ENCODE measurements around the gene GPC5.
"Not testable (repeated sequence)": the region's sequence is repeated elsewhere in the genome, so short reads cannot be mapped to it uniquely, and the experiment has no call there.

GPC5 gene

DNA sequence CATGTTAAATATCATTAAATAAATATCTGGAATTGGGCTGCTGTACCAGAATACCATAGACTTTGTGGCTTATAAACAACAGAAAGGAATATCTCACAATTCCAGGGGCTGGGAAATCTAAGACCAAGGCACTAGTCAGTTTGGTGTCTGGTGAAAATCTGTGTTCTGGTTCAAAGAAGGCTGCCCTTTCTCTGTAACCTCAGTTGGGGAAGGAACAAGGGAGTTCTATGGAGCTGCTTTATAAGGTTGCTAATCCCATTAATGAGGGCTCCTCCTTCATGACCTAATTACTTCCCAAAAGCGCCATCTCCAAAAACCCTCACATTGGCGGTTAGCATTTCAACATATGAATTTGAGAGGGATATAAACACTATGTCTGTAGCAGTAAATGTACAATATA lies 480.9 kb downstream of the GPC5 start:
- no peak for DNase-seq (ENCODE audit: low spot score)

DNA sequence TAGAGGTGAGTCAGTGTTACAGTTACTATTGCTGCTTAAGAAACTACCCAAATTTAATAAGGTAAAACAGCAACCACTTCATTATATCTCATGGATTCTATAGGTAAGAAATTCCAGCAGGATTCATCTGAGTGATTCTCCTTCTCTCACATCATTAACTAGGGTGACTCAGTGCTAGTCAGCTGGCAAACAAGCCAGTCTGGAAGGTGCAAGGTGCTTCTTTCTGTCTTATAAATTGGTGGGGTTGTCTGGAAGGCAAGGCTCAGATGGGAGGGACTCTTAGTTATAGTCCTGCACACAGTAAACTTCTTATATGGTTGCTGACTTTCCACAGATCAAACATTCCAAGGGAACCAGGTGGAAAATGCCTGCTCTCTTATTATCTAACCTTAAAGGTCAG lies 484.5 kb downstream of the GPC5 start:
- no peak for DNase-seq (ENCODE audit: low spot score)

DNA sequence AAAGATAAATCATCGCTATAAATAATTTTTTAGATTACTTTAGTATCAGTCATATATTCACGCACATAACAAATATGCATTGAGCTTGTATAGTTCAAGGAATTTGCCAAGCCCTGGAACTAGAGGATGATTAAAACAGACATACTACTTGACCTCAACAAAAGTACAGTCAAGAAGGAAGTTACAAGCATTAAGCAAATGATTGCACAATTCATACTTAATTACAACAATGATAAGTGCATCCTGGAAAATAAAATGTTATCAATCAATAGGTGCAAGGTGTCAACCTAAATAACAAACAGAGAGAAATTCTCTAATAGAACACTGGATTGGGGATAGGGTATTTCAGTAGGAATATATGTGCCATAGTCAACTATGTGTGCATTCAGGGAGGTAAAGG lies 491.2 kb downstream of the GPC5 start:
- no peak for DNase-seq (ENCODE audit: low spot score)

DNA sequence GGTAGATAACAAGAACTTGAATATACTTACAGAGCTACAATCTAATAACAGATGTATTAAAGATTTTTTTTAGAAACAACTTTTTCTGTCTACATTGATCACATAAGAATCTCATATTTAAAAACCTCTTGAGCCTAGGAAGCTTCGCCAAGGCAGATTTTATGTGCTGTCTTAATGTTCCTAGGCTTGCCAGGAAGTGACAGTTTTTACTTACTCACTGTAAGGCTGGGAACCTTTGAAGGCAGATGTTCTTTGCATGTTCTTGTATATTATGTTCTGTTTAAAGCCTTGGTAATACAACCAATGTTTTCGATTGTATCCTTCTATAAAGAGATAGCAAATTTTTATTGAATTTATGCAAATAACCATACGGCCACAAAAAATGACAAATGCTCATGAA lies 492.7 kb downstream of the GPC5 start:
- DNase-seq (ENCODE audit: low spot score), result no peak

DNA sequence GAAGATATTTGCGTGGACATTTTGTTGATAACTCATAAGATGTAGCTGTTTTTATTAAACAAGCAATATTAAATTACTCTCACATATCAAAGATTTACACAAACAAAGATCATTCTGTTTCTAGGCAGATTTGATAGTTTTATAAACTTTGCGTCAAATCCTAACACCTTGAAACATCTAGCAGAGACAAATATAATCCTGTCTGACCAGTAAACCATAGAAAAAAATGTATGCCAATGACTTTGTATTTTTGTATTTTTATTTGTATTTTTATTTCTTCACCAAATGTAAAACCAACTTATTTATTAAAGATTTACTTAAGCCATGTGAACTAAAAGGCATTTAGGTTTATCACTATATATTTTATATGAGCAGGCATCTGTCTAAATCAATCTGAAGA lies 494.6 kb downstream of the GPC5 start:
- no peak for DNase-seq (ENCODE audit: low spot score)

DNA sequence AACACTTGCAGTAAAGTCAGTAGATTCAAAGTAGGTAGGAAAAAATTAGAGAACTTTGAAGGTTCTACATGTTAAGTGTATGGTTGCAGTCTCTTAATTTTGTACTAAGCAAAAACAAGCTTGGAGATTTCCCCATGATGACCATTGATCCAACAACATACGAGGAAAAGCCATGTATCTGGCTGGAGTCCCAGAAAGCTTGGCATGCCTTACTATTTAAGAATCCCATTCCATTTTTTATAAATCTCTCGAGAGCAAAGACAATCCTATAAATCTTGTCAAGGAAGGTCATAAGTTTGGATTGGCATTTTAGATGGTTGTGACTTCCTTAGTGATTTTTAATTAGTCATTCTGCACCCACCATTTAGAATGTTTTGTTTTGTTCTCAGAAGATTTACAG lies 495.9 kb downstream of the GPC5 start:
- no peak for DNase-seq (ENCODE audit: low spot score)

DNA sequence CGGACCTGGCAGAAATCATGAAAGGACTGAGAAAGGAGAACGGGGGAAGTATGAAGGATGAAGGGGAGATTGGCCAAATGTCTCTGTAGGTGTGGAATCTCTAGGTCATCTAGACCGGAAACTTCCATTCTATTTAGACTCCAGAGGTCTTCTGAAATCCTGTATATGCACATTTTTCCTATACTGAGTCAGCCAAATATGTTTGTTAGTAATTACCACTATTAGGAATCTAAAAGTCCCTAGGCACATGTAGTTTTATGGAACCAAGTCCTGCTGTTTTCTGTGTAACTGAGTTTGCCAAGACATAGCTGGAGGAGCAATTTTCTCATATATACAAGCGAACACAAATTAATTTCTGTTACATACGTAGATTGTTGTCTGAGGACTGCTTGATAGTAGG lies 498.1 kb downstream of the GPC5 start:
- no peak for DNase-seq (ENCODE audit: low spot score)

DNA sequence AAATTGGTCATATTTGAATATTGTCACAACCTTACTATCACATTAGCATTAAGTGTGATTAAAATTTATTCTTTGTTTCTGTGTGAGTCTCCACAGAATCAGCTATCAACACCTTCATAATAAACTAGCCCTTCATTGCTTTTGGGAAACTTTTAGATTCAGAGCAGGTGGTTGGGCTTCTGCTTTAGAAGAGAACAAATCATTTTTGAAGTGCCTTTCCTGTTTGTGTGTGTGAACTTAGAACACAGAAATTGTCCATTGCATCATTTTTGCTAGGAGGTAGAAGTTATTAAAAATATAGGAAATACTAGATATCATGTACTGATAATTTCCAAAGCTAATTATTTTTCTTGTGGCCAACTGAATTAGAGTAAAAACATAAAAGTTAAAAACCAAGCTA lies 500.6 kb downstream of the GPC5 start:
- DNase-seq (ENCODE audit: low spot score), result not testable (repeated sequence)

DNA sequence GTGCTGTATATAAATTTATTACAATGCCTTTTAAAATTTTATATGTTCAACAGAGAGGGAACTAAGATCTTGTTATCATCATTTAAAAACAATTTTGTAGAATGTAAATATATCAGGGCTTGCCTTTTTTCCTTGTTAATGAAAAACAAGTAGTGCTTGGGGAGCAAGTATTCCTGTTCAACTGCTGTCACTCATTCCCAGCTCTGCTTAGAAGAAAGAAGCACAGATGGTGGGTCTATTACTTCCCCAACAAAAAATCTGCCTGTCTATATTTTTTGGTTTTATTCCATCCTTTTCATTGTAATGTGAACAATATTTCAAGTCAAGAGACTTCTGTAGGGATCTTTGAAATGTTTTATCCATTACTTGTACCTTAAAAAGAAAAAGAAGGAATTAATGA lies 503.9 kb downstream of the GPC5 start:
- DNase-seq (ENCODE audit: low spot score), result no peak

DNA sequence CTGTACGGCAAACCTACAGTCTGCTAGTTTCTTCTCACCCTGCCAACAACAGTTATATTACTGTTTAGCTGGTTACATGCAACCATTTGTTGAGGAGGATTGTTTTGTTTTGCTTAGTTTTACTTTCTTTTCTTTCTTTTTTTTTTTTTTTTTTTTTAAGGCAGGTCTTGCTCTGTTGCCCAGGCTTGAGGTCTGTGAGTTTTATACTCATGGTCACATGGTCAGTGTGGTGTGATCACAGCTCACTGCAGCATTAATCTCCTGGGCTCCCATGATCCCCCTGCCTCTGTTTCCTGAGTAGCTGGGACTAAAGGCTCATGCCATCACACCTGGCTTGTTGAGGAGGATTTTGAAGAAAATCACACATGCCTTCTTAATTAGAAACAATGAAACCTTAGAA lies 505.6 kb downstream of the GPC5 start:
- no peak for DNase-seq (ENCODE audit: low spot score)

DNA sequence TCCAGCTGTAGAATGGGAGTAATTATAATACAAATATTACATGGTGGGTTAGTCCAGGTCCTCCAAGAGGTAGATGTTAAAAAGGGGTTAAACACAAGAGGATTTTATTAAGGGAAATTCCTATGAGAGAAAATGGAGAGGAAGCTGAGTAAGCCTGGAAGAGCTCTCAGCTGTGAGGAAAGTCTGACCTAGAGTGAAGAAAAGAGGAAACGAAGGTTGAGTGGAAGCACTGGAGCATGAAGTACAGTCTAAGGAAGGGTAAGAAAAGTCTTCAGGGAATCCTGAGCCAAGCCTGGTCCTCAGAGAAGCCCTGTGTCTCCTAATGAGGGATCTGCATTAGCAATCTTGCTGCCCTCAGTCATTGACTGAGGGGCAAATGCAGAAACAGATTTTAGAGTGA lies 506.2 kb downstream of the GPC5 start:
- DNase-seq (ENCODE audit: low spot score), result no peak

DNA sequence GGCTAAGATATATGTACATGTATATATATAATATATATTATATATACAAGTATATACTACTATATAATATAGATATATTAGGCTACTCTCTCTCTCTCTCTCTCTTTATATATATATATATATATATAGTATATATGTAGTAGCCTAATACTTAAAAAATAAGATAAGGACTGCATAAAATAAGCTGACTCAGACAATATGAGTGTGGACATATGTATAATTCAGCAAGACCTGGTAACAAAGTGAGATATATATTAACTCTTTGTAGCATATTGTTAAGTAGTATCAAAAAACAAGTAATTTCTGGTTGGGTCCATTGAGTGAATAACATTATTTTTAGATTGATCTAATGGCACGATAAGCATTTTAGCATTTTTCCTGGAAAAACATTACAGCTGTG lies 509.0 kb downstream of the GPC5 start:
- DNase-seq (ENCODE audit: low spot score), result no peak

DNA sequence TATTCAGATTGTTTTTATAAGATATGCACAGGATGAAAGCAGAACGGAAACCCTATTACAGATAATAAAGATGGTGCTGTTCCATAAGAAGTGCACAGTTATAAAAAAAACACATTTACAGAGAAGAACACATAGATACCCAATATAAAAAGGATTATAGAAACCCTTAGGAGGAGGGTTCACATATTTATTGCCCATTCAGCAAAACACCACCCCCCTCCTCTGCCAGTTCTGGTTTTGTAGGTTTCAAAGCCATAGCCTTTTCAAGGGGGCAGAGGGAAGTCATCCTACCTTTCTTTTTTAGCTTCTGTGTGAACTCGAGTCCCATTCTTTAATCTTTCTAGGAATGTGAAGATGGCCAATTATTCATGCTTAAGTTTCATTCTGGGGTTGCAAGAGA lies 511.2 kb downstream of the GPC5 start:
- DNase-seq (ENCODE audit: low spot score), result no peak

DNA sequence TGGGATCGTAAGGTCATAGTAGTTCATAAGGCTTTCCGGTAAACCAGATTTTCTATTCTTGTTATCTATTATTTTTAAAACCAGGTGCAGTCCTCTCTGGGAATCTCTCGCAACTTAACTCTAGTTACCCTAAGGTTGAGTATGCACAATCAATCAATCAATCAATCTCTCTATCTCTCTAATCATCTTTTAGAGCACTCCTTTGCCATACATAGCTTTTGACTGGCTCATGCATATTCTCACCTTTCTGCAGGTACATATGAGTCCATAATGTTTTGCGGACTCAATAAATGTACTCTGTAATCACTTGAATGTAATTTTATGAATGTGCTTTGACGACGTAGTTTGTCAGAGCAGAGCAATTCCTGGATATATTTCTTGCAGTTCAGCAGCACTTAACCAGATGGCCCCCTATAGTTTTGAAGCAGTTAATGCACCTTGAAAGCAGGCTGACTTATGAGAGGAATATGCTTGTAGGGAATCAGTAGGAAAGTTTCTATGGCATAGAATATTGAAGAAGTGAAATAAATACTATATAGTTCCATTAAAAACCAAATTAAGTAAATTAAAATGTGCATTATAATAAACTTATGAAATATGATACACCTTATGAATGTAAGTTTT lies 524.7 kb downstream of the GPC5 start:
- no peak for DNase-seq (ENCODE audit: low spot score)

DNA sequence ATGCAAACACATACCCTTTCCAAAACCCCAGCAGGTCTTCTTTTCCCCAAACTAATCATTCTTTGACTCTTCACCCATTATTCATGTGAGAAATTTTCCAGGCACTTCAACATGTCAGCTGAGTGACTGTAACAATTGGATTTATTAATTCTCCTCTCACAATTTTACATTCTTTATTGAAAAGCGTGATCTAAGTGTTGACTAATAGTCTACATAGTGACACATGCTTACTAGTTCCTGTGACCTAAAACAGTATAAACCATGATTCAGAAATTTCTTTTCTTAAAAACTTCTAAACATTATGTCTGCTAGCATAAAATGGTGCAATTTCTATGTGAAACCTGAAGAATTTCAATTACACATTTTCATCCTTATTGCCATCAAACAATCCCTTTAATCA lies 532.3 kb downstream of the GPC5 start:
- DNase-seq (ENCODE audit: low spot score), result no peak

DNA sequence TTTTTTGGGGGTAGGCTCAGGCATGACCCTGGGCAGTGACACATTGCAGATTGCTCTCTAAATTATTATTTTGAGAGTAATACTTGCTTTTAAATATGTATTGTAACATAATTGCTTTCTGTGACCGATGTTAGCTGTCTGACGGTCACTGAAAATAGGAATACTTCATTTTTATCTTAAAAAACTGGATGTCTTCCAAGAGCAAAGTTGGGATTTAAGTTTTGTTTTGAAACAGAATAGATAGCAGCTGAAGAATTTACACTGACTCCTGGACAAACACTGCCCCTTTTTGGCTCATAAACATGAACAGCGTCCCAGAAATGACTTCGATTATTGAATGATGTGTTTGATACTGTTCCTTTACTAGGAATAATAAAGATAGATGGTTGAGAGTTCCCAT lies 535.9 kb downstream of the GPC5 start:
- DNase-seq (ENCODE audit: low spot score), result no peak

DNA sequence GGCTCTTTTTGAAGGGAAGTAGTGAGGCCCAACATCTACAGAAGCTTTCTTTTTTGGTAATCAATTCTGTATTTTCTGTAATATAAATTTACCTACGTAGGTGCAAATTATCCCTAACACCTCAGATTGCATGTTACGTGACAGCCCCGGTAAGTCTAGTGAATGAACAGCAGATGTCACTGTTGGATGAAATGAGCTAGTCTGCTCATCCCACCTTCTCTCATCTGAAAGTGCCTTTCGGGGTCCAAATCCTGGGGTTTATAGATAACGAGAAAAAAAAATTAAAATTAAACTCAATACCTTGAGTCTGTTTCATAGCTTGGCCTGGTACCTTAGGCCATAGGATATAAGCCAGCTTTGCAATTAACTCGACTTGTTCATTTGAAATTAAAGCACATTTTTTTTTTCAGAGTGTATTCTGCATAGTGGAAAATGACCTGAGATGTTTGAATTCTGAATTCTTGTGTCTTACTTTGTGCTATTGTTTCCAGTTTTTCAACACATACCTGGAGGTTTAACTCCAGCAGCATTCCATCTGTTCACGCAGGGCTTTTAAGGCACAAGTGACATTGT lies 548.2 kb downstream of the GPC5 start:
- DNase-seq (ENCODE audit: low spot score), result no peak

DNA sequence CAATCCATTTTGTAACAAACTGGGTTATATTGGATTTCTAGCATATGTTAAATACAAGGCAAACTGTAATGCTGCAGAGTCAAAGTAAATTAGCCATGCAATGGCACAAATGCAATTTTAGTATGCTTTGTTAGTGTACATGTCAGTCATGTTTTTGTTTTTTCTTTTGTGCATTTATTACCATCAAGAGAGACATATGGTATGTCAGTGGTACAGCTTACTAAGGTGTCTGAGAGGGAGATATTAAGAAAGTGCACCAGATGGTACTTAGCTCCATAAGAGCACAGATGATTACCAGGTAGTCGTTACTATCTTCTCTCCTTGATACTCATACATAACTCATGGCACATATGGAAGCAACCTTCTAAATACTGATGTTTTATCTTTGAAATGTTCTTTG lies 550.3 kb downstream of the GPC5 start:
- no peak for DNase-seq (ENCODE audit: low spot score)

DNA sequence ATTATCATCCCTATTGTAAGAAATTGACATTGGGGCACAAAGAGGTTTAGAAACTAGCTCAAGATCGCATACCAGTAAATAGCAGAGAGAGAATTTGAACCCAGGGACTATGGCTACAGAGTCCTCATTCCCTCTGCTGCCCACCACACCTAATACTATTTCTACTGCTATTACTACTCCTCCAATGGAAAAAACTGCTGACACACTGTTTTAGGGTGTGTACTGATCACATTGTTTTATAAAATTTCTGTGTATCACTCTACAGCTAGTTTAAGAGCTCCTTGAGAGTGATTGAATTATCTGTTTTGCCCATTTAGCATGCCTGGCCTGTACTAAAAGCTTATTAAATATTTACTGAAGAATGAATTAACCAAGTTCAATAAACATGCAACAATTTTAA lies 552.4 kb downstream of the GPC5 start:
- no peak for DNase-seq (ENCODE audit: low spot score)

DNA sequence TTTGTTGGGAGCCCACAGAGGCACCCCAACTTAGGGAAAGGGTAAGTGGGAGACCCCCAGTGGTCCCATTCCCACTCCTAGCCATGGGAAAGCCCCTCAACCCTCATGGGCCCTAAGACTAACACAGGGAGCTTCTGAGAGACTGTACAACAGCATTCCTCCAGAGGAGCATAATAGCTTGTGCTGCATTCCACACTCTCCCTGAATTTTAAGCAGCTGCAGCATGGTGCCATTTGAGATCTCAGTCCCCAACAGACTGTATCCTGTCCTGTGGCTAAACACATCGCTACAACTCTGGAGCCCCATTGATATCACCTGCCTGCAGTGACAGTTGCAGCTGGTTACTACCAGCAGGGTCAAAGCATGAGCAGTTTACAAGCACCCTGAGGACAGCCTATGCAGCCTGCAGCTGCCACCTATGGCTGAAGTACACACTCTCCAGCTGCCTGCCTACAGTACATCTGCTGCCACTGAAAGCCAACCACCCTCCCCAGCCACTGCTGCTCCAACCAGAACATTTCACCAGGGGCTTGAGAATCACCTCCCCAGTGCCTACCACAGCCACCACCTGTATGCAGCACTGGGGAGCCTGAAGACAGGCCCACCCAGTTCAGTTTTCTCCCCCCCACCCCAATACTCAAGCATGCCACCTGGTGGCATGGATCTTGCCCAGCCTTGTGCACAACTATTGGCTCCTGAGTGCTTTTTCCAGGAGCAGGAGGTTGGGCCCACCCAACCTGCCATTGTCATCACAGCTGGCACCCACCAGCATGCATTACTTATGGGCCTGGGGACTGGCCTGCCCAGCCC lies 557.3 kb downstream of the GPC5 start:
- no peak for DNase-seq (ENCODE audit: low spot score)

DNA sequence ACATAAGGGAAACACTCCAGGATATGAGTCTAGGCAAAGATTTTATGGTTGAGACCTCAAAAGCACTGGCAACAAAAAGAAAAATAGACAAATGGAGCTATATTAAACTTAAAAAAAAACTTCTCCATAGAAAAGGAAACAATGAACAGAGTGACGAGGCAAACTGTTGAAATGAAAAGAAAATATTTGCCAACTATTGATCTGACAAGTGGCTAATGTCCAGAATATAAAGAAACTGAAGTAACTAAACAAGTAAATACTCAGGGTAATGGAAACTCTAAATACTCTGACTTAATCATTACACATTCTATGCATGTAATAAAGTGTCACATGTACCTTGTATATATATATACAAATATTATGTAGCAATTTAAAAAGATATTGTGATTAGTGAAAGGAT lies 562.5 kb downstream of the GPC5 start:
- no peak for DNase-seq (ENCODE audit: low spot score)

DNA sequence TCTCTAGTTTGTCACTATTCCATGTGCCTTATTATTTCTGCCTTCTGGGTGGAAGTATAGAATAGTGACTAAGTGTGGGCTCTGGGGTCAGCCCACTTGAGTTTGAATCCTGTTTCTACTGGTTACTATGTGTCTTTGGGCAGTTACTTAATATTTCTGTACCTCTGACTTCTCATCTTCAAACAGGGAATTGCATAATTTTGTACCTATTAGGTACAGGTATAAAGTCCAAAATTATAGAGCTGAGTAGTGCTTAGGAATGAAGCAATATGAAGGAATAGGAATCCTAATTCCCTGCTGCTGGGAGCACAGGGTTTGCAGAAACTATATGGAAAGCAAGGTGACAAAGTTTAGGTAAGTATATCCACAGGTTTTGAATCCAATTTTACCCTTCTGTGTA lies 564.5 kb downstream of the GPC5 start:
- no peak for DNase-seq (ENCODE audit: low spot score)

DNA sequence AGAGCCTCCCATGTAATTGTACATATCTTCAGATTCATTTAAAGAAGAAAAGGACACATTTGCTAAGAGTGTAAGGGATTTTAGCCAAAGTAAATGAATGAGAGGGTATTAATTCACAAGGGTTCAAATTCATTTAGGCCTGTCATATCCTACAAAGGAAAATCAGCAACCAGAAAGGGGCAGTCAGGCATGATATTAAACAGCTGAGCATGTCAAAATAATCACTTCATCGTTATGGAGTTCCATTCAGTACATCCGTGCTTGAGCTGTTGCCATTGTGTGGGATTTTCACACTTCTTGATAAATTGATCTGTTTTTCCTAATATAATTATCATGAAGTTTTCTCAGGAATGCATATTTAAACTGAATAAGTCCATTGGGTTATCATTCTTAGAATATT lies 567.1 kb downstream of the GPC5 start:
- DNase-seq (ENCODE audit: low spot score), result no peak

DNA sequence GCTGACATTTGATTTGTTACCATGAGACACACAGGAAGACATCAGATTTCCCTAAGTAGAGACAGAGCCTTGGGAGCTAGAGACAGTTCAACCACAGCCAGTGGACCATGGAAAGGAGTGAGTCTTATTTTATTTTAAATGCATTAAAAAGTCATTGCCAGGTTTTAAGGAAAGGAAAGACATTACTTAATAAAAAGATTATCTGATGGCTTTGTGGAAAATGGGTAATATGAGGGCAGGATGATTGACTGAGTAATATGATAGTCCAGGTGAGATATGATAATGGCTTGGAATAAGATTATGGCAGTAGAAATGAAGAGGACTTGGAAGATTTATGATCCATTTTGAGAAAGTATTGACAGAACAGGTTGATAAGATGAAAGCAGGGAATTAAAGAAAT lies 580.1 kb downstream of the GPC5 start:
- DNase-seq (ENCODE audit: low spot score), result no peak
